ENCODE results near the gene TRAPPC12.
"Not testable (repeated sequence)": the region's sequence is repeated elsewhere in the genome, so short reads cannot be mapped to it uniquely, and the experiment has no call there.

TRAPPC12 gene

DNA sequence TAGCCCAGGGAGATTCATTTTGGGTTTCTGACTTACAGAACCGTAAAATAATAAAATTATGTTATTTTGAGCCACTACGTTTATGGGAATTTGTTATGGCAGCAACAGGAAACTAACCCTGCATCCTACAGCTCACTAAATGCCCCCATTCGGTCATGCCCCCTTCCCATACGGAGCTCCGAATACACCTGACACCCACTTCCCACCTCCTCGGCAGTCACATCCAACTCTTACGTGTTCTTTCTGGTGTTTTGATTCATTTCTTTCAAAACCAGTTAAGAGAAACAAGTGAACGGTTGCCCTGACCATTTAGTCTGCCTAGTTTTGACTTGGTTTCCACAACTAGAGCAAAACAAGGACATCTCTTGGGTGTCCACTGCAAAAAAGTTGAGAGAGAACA lies 21.6 kb upstream of the TRAPPC12 start:
- TF ChIP-seq, protein P1, sequence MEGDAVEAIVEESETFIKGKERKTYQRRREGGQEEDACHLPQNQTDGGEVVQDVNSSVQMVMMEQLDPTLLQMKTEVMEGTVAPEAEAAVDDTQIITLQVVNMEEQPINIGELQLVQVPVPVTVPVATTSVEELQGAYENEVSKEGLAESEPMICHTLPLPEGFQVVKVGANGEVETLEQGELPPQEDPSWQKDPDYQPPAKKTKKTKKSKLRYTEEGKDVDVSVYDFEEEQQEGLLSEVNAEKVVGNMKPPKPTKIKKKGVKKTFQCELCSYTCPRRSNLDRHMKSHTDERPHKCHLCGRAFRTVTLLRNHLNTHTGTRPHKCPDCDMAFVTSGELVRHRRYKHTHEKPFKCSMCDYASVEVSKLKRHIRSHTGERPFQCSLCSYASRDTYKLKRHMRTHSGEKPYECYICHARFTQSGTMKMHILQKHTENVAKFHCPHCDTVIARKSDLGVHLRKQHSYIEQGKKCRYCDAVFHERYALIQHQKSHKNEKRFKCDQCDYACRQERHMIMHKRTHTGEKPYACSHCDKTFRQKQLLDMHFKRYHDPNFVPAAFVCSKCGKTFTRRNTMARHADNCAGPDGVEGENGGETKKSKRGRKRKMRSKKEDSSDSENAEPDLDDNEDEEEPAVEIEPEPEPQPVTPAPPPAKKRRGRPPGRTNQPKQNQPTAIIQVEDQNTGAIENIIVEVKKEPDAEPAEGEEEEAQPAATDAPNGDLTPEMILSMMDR (IDR thresholded peaks at IDR 0.05; ENCODE audit: low read depth, low read length): no peak
- H3K27ac ChIP-seq: no peak overlapping the region
- no peaks in the 10 kb centered on the region for H3K9me3 ChIP-seq (ENCODE audit: severe bottlenecking)
- peaks cover 14% of the 10 kb centered on the region for H3K36me3 ChIP-seq
- DNase-seq: no peak
- H3K4me3 ChIP-seq (ENCODE audit: low read depth, low read length): no peak overlapping the region
- no peaks in the 10 kb centered on the region for H3K27me3 ChIP-seq (ENCODE audit: insufficient read depth, low read depth, severe bottlenecking)

DNA sequence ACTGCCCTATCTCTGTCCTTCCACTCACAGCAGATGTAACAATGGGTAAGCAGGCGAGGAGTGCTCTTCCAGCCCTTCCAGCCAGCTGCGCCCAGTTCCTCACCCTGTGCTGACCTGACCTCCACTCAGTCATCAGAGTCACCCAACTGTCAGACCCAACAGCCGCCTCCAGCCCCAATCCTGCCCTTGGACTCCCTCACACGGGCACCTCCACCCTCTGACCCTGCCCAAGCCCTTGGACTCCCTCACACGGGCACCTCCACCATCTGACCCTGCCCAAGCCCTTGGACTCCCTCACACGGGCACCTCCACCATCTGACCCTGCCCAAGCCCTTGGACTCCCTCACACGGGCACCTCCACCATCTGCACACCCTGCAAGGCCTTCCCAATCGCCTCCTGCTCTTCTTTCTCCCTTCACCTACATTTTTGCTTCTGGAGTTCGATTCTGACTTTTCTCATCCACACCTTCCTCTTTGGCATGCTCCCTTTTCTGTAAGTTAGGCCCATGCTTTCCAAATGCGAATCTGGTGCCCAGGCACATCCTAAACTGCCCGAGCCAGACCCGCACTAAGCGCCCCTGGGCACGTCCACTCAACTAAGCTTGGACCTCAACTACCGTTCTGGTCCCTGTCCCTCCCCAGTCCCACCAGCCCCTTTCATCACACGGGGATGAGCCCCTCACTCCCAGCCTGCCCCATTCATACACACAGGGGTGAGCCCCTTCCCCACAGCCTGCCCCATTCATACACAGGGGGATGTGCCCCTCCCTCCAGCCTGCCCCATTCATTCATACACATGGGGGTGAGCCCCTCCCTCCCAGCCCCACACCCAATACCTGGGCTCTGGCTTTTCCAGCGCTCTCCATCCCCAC lies 17.7 kb upstream of the TRAPPC12 start:
- Histone ChIP-seq H3K36me3 (0 out of 2 replicates have a peak, but pooled peaks cover 2% of the 10 kb centered on the region), H3K9me3 (ENCODE audit: severe bottlenecking) (no peaks in the 10 kb centered on the region), H3K27ac (no peak overlapping the region), H3K27me3 (ENCODE audit: insufficient read depth, low read depth, severe bottlenecking) (no peaks in the 10 kb centered on the region), H3K4me3 (ENCODE audit: low read depth, low read length) (no peak overlapping the region)
- TF ChIP-seq, protein P1 (IDR thresholded peaks at IDR 0.05; ENCODE audit: low read depth, low read length): no peak
- DNase-seq: no peak

DNA sequence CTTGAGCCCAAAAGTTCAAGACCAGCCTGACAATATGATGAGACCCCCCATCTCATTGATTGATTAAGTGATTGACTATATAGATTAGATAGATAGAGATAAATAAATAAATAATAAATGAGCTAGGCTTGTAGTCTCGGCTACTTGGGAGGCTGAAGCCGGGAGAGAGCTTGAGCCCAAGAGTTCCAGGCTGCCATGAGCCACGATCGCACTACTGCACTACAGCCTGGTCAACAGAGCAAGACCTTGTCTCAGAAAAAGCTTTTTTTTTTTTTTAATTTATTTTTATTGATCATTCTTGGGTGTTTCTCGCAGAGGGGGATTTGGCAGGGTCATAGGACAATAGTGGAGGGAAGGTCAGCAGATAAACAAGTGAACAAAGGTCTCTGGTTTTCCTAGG lies 14.3 kb upstream of the TRAPPC12 start:
- Histone ChIP-seq H3K36me3 (peaks cover 2% of the 10 kb centered on the region; the same call in 1 of the 2 replicates), H3K9me3 (ENCODE audit: severe bottlenecking) (no peaks in the 10 kb centered on the region), H3K4me3 (ENCODE audit: low read depth, low read length) (no peak overlapping the region), H3K27me3 (ENCODE audit: insufficient read depth, low read depth, severe bottlenecking) (no peaks in the 10 kb centered on the region), H3K27ac (peak overlapping the region; percentile 72)
- DNase-seq: no peak
- TF ChIP-seq, protein P1 (IDR thresholded peaks at IDR 0.05; ENCODE audit: low read depth, low read length): no peak

DNA sequence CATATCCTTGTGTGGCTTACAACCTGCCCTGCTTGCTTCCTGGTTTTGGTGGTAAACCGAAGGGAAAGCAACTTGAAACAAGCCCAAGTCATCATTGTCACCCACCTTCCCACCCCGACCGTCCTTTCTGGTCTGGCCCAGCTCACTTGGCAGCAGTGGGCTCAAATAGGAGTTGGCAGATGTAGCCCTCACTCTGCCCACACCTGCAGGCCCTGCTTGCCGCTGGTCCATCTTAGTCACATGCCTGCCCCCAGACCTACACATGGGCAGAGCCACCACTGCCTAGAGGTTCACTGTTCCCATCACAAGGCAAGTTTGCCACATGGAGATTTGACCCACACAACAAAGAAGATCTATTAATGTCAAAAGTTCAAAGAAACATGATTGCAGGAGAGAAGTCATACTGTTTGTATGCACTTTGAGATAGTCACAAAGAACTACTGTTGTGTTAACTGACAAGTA lies 11.2 kb upstream of the TRAPPC12 start:
- no peaks in the 10 kb centered on the region for H3K9me3 ChIP-seq (ENCODE audit: severe bottlenecking)
- H3K4me3 ChIP-seq (ENCODE audit: low read depth, low read length): no peak overlapping the region
- DNase-seq: no peak
- peaks cover 2% of the 10 kb centered on the region; the same call in 1 of the 2 replicates for H3K36me3 ChIP-seq
- H3K27ac ChIP-seq: no peak overlapping the region
- TF ChIP-seq, protein P1 (IDR thresholded peaks at IDR 0.05; ENCODE audit: low read depth, low read length): no peak
- no peaks in the 10 kb centered on the region for H3K27me3 ChIP-seq (ENCODE audit: insufficient read depth, low read depth, severe bottlenecking)

DNA sequence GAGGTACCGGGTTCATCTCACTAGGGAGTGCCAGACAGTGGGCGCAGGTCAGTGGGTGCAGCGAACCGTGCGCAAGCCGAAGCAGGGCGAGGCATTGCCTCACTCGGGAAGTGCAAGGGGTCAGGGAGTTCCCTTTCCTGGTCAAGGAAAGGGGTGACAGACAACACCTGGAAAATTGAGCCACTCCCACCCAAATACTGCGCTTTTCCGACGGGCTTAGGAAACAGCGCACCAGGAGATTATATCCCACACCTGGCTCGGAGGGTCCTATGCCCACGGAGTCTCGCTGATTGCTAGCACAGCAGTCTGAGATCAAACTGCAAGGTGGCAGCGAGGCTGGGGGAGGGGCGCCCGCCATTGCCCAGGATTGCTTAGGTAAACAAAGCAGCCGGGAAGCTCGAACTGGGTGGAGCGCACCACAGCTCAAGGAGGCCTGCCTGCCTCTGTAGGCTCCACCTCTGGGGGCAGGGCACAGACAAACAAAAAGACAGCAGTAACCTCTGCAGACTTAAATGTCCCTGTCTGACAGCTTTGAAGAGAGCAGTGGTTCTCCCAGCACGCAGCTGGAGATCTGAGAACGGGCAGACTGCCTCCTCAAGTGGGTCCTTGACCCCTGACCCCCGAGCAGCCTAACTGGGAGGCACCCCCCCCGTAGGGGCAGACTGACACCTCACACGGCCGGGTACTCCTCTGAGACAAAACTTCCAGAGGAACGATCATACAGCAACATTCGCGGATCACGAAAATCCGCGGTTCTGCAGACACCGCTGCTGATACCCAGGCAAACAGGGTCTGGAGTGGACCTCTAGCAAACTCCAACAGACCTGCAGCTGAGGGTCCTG lies 9.9 kb upstream of the TRAPPC12 start:
- H3K27me3 ChIP-seq (ENCODE audit: insufficient read depth, low read depth, severe bottlenecking); H3K9me3 ChIP-seq (ENCODE audit: severe bottlenecking); H3K36me3 ChIP-seq; DNase-seq; H3K27ac ChIP-seq; H3K4me3 ChIP-seq (ENCODE audit: low read depth, low read length): not testable (repeated sequence)

DNA sequence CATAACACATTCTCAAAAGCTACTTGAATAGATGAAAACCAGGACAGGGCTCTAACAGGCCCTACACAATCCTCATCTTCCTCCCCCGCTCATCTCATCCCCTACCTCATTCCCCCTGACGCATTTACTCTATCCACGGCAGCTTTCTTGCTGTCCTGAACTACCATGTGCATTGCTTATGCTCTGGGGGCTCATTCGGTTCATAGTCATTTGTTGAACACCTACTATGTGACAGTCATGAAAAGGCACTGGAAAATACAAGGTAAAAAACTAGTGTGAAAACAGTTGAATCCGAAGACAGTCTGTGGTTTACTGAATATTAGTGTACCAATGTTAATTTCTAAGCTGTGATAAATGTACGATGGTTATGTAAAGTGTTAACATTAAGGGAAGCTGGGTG lies 2.7 kb upstream of the TRAPPC12 start:
- TF ChIP-seq, protein P1 (IDR thresholded peaks at IDR 0.05; ENCODE audit: low read depth, low read length): no peak
- no peak for DNase-seq
- Histone ChIP-seq H3K9me3 (ENCODE audit: severe bottlenecking) (no peaks in the 10 kb centered on the region), H3K27ac (no peak overlapping the region; the same call in 1 of the 2 replicates), H3K27me3 (ENCODE audit: insufficient read depth, low read depth, severe bottlenecking) (no peaks in the 10 kb centered on the region), H3K4me3 (ENCODE audit: low read depth, low read length) (peak overlapping the region; percentile 74), H3K36me3 (peaks cover 16% of the 10 kb centered on the region)

Measured in WERI-Rb-1 (cell line).